Endodermal cell (in vitro differentiated cells): ENCODE data around the gene SPATA31E1. TPM values are rescaled to one million over a fixed set of nuclear protein-coding genes. Genes with fewer than 3 reads are reported as not detected.
A peak's percentile ranks its signal among the peaks of the same experiment; 100 is the strongest.

Experiments
- DNase-seq: peaks from one replicate; pipeline ENCODE4 v3.0.0-alpha.2; 2017
- H3K27ac ChIP-seq: 2 replicates; pipeline ENCODE4 v1.5.1; 2013; ENCODE audit warnings: mild to moderate bottlenecking, low read depth, low read length, moderate library complexity
- H3K27me3 ChIP-seq: 2 replicates; pipeline ENCODE4 v1.6.1; 2013; ENCODE audit warnings: mild to moderate bottlenecking, low read length, moderate library complexity; ENCODE audit not compliant: insufficient read depth, control insufficient read depth, poor library complexity, severe bottlenecking
- H3K36me3 ChIP-seq: 2 replicates; pipeline ENCODE4 v1.7.0; 2013; ENCODE audit warnings: mild to moderate bottlenecking, low read length, moderate library complexity; ENCODE audit not compliant: control insufficient read depth, insufficient read depth
- H3K4me1 ChIP-seq: one replicate; pipeline ENCODE4 v1.7.0; 2013; ENCODE audit warnings: low read length; ENCODE audit not compliant: control insufficient read depth, insufficient read depth
- H3K4me3 ChIP-seq: 2 replicates; pipeline ENCODE4 v1.5.1; 2013; ENCODE audit warnings: mild to moderate bottlenecking, low read length, moderate library complexity
- H3K9ac ChIP-seq: 2 replicates; pipeline ENCODE4 v1.6.1; 2013; ENCODE audit warnings: mild to moderate bottlenecking, low read length, moderate library complexity; ENCODE audit not compliant: poor library complexity, severe bottlenecking; ENCODE audit errors: extremely low read depth
- H3K9me3 ChIP-seq: 2 replicates; pipeline ENCODE4 v1.6.1; 2013; ENCODE audit warnings: mild to moderate bottlenecking, low read length, moderate library complexity; ENCODE audit not compliant: control insufficient read depth
- H3K27ac Mint-ChIP-seq: 2 replicates; pipeline ENCODE4 v1.8.0; 2020; ENCODE audit warnings: mixed read lengths
- H3K27me3 Mint-ChIP-seq: 2 replicates; pipeline ENCODE4 v1.8.0; 2021; ENCODE audit warnings: mild to moderate bottlenecking, mixed read lengths; ENCODE audit not compliant: insufficient read depth
- H3K36me3 Mint-ChIP-seq: 2 replicates; pipeline ENCODE4 v1.8.0; 2020; ENCODE audit warnings: low read depth, mixed read lengths
- H3K4me1 Mint-ChIP-seq: 2 replicates; pipeline ENCODE4 v1.8.0; 2020; ENCODE audit warnings: mixed read lengths
- H3K4me3 Mint-ChIP-seq: 2 replicates; pipeline ENCODE4 v1.8.0; 2020; ENCODE audit warnings: mild to moderate bottlenecking, moderate library complexity, mixed read lengths
- H3K9me3 Mint-ChIP-seq: 2 replicates; pipeline ENCODE4 v1.8.0; 2020; ENCODE audit warnings: mild to moderate bottlenecking, mixed read lengths
- CTCF ChIP-seq: fragments of 200-600 bp; sonication (generic); conservative IDR thresholded peaks from 2 replicates; pipeline ENCODE4 v1.5.0; 2021; ENCODE audit warnings: antibody characterized with exemption, mild to moderate bottlenecking
- WGBS, 2 experiments: methylation state at CpG; one replicate each; pipeline versions ENCODE4 v1.1.5 to v1.1.7; 2013; ENCODE audit warnings: missing lambda C conversion rate in 2 of 2, mixed read lengths in 1 of 2; ENCODE audit not compliant: insufficient coverage in 1 of 2, insufficient read length in 1 of 2; 5-methylcytosine and 5-hydroxymethylcytosine counted together
- long read RNA-seq, 4 experiments: library from polyadenylated mRNA in 2 of 4; library from RNA in 1 of 4; library from capped mRNA in 1 of 4; stranded (forward) in 3 of 4; unstranded in 1 of 4; transcript quantifications; one replicate each; pipeline ENCODE4 v2.0.0, GENCODE V29; 2020 to 2021; ENCODE audit warnings: inconsistent platforms in 1 of 4
- polyA plus RNA-seq, 2 experiments: library from polyadenylated mRNA; stranded (reverse); fragments of 50-300 nt; gene quantifications; one replicate each; pipeline ENCODE4 v1.2.3, GENCODE V29; 2013
- total RNA-seq, 2 donors: library from RNA; stranded (reverse); fragmentation: NEBNext Ultra II Directional in 1 of 2; extraction: Animal tissue kit (Norgen Biotek cat#: 25700) in 1 of 2; gene quantifications; 2 replicates in 1 of 2; 3 replicates in 1 of 2; pipeline ENCODE4 v1.2.1, GENCODE V29; 2021

Gene SPATA31E1
- total RNA-seq = not detected
- polyA plus RNA-seq (2013, experiment 1 of 2) = not detected
- polyA plus RNA-seq (2013, experiment 2 of 2) = not detected
- long read RNA-seq, experiment 1 = 0 reads
- long read RNA-seq, experiment 2 = 0 reads
- long read RNA-seq, experiment 3 = 0 reads
- long read RNA-seq, experiment 4 = 0 reads

DNA sequence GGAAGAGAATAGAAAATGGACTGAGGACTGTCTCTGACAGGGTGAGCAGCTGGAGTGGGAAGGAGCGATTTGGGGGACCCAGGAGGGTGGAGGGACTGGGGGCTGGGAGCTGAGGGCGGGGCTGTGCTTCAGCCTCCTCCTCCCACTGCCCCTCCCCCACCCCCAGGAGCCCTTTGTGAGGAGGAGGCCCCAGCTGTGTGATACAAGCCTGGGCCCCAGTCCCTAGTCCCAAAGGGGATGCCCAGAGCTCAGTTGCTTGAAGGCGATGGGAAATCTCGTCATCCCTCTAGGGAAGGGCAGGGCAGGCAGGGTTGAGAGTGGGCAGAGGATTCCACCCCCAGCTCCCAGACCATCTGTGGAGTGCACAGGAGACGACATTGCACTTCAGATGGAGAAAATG is at the start of gene SPATA31E1:
Gene SPATA31E1, plus strand, starts transcription at position 251 of the 400 bp plus-strand sequence. Its CDS starts 15 bp downstream, at position 266.
- H3K4me1 ChIP-seq = no peaks in the 10 kb centered on the region
- no peak within 1 kb of the TSS for H3K4me3 ChIP-seq
- TF ChIP-seq CTCF = no peak
- no peaks in the 10 kb centered on the region for H3K27me3 ChIP-seq
- Mint-ChIP-seq H3K36me3 (no peaks in the 10 kb centered on the region), H3K4me1 (peaks cover 2% of the 10 kb centered on the region), H3K27me3 (peaks cover 4% of the 10 kb centered on the region), H3K27ac (no peak within 1 kb of the TSS), H3K4me3 (no peak within 1 kb of the TSS), H3K9me3 (peaks cover 5% of the 10 kb centered on the region)
- H3K27ac ChIP-seq = no peak within 1 kb of the TSS
- DNase-seq = peak; percentile 55
- 73% methylated on average over 5 of the region's 5 CpGs; no CpG with 5 or more reads in 1 of the 2 experiments for WGBS, 2 experiments
- no peaks in the 10 kb centered on the region for H3K36me3 ChIP-seq
- no peaks in the 10 kb centered on the region for H3K9me3 ChIP-seq
- H3K9ac ChIP-seq = no peak within 1 kb of the TSS

GRCh38 chr9:87834357-87834756 is 48.3 kb upstream of the SPATA31E1 start:
- Histone ChIP-seq H3K36me3 (no peaks in the 10 kb centered on the region), H3K4me1 (peaks cover 13% of the 10 kb centered on the region), H3K27me3 (no peaks in the 10 kb centered on the region), H3K9me3 (no peaks in the 10 kb centered on the region), H3K9ac (no peak overlapping the region), H3K4me3 (no peak overlapping the region), H3K27ac (no peak overlapping the region)
- H3K4me3 Mint-ChIP-seq = no peak overlapping the region
- H3K36me3 Mint-ChIP-seq = no peaks in the 10 kb centered on the region
- TF ChIP-seq CTCF = peak; percentile 77
- no peaks in the 10 kb centered on the region for H3K9me3 Mint-ChIP-seq
- peaks cover 40% of the 10 kb centered on the region for H3K4me1 Mint-ChIP-seq
- DNase-seq = peak; percentile 94
- WGBS, 2 experiments = 65 to 75% methylated on average over 13 to 14 of the region's 14 CpGs
- H3K27ac Mint-ChIP-seq = no peak overlapping the region
- peaks cover 3% of the 10 kb centered on the region for H3K27me3 Mint-ChIP-seq

DNA sequence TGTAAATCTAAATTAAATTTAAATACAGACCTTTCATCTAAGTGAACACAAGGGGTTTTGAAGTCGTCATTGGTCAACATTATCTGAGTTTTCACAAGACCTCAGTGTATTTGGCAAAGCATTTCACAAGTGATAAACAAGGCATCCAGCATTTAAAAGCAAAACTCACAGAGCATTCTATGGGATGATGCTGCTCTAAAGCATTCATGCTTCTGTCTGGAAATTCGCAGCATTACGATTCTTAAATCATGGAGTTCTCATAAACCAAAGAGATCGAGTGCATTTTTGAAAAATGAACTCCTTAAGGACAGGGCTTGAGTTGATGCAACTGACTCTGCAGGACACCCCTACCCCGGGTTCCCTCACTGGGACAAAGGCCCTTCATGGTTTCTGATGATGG is 46.1 kb upstream of the SPATA31E1 start:
- no peak for TF ChIP-seq CTCF
- Mint-ChIP-seq H3K36me3 (no peaks in the 10 kb centered on the region), H3K27ac (no peak overlapping the region), H3K4me3 (no peak overlapping the region), H3K27me3 (peaks cover 3% of the 10 kb centered on the region), H3K4me1 (peaks cover 32% of the 10 kb centered on the region), H3K9me3 (peaks cover 9% of the 10 kb centered on the region)
- DNase-seq = no peak
- no peaks in the 10 kb centered on the region for H3K27me3 ChIP-seq
- no peak overlapping the region for H3K27ac ChIP-seq
- H3K9ac ChIP-seq = no peak overlapping the region
- no peak overlapping the region for H3K4me3 ChIP-seq
- WGBS, 2 experiments = 82 to 91% methylated on average over 5 of the region's 5 CpGs
- peaks cover 13% of the 10 kb centered on the region for H3K4me1 ChIP-seq
- H3K36me3 ChIP-seq = no peaks in the 10 kb centered on the region
- H3K9me3 ChIP-seq = peaks cover 14% of the 10 kb centered on the region
